HG03432 (cell line): ENCODE measurements around the gene ETNK2.
"Not testable (repeated sequence)": the region's sequence is repeated elsewhere in the genome, so short reads cannot be mapped to it uniquely, and the experiment has no call there.

Experiments
- ATAC-seq: cut with Tn5 transposase; IDR thresholded peaks from one replicate; pipeline ENCODE4 v1.9.1; 2021; ENCODE audit warnings: mild to moderate bottlenecking, moderate library complexity; ENCODE audit not compliant: unreplicated experiment

ETNK2 gene

DNA sequence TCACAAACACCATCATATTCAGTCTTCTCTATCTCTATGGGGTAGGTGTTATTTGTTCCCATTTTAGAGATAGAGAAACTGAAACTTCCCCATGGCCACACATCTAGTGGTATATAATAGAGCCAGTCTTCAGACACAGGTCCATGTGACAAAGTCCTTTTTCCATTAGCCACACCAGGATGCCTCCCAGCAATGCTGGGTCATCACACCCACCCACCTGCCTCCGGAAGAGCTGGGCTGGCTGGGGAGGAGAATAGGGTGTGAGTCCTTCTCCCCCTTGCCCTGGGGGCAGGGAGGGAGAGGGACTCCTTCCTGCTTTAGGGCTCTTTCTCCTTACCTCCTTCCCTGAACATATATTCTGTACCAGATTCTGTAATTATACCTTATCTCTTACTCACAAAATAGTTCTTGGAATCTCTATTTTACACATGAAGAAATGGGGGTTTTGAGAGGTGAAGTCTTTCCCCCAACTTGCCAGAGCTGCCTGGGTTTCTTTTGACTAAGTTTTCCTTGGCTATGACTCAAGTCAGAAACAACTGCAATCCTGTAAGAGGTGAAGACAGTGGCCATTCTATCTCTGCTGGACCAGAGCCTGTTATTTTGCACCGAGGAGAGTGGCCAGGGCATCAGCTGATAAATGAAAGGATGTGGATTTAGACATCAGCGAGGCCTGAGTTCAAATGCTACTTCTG, 49.0 kb downstream of the ETNK2 start:
- ATAC-seq: no peak

DNA sequence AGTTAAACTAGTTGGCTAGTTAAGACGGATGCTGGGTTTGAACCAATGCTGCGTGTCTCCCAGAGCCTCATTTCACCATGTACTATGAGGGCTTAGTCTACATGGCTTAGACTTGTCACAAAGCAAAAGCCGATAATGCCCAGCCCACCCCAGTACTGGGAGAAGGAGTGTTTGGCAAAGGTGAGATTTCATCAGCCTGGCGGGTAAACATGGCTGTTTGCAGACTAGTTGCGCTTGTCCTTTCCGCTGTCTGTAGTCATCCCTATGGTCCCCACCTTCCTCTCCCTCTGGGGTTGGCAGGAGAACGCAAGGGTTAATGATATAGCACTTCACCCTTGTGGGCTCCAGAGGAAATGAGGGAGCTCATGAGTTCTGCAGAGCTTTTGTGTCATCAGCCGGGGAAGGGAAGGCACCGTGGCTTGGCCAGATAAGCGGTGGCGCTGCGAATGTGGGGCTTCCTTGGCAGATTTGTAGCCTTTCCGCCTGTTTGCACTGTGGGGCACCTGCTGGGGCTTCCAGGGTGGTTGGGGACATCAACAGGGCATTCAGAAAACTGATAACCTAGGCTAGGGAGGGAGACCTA, 49.7 kb downstream of the ETNK2 start:
- ATAC-seq: no peak

GRCh38 chr1:204099754-204100153, 52.1 kb downstream of the ETNK2 start:
- ATAC-seq: not testable (repeated sequence)

DNA sequence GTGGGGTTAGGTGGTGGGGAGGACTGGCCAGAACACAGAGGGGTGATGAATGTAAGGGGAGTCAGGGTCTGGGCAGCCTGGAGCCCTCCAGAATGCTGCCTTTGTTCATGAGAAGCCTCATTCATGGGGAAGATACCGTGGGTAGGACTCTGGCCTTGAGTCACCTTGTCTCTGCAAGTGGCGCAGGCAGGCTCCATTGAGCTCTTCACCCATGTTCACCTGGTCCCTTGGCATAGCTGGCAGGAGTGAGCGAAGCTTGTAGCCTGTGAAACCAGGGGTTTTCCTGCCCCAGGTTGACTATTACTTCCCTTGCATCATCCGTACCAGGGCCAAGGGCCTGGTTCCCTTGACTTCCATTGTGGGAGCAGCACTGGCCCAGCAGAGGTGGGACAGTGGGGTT, 53.2 kb downstream of the ETNK2 start:
- no peak for ATAC-seq

DNA sequence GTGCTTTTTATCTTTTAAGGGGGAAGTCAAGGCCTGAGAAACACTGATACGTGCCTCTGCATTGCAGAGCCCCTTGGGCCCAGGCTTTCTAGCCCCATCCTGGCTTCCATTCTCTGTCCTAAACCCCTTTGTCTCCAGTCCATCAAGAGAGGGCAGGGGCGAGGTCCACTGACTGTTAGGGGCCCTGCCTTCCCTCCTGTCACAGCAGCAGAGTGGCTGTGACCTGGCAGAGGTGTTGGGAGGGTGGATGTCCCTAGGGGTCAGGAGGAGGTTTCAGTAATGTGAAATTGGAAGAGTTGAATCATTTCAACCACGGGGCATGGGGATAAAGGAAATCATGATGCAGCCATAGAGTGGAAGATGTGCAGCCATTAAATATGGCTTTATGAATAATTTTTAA, 54.9 kb downstream of the ETNK2 start:
- ATAC-seq: no peak

DNA sequence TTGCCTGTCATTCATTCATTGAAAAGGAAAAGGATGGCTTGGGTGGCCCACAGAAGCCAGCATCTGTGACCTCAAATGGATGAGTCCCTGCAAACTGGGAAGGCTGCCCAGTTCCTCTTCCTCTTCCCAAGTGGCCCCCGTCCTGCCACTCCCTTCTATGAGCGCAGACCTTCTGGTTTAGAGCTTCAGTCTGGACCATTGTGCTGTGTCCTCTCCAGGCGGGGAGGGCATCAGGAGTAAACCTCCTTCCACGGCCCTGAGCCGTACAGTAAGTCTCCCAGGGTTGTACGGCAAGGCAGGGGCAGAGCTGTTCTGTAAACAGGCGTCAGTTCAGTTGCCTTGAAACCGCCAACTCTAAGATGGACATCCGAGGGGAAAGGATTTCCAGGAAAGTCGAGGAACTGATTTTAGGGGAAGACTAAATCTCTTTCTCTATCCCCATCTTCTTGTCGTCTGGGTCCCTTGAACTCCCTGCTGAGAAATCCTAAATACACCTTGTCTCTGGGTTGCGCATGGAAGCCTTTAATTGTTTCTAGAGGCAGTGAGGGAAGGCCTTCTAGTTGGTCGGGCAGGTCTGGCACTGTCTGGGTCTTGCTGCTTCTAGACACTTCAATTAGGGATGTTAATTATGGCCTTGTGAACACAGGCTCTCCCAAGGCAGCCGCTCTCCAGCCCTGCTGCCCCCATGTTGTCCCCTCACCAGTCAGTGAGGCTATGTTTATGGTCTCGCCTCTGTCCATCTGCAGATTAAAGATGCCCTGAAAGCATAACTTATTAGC, 56.8 kb downstream of the ETNK2 start:
- no peak for ATAC-seq

DNA sequence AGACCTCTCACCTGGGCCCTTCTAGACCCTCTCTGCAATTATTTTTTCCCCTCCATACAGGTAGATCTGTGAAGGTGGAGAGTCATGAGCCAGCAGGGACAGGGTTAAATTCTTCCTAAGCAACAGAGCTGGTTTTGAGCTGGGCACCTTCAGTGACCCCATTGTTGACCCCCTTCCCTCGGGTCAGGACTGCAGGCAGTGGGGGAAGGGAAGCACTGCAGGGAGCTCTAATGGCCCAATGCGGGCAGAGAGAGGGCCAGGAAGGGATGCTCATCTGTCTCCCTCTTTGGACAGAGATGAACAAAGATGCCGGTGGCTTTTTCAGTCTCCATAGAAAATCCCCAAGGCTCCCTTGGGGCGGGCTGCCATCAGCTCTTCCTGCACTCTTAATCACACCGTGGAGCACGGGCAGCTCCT, 57.5 kb downstream of the ETNK2 start:
- no peak for ATAC-seq

GRCh38 chr1:204093781-204094180, 58.1 kb downstream of the ETNK2 start:
- no peak for ATAC-seq

- no peak for ATAC-seq
Observed at GRCh38 chr1:204093421-204093717, 58.5 kb downstream of the ETNK2 start.

DNA sequence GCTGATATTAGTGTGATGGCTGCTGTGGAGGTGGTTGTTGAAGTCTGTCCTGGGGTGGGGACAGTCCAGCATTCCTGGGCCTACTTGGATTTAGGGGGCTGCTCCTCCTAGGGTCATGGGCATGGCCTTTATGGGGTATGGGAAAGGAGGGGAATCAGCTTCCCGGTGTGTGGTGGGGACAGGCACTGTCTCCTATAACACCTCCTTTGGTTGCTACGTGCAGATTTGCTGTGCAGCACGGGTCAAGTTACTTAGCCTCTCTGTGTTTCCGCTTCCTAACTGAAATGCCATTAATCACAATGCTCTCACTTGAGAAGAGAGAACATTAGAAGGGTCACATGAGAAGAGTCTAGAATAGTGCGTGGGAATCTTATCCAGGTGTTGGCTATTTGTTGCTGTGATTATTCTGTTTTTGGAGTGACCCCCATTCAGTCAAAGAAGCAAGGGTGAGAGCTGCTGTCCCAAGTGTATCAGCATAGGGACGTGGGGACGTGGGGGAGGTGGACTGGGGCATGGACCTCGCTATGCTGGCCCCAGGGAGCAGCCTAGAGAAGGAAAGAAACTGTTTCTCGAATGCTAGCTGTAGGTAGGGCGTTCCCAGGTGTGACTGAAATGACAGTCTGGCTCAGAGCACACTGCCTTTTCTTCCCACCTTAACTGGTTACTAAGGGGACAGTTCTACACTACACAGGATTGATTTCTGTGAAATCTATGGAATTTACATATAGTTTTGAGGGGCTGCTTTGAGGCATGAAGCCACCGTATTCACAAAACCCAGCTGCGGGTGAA, 59.0 kb downstream of the ETNK2 start:
- no peak for ATAC-seq

- no peak for ATAC-seq
Observed at GRCh38 chr1:204091787-204092312, 60.0 kb downstream of the ETNK2 start.

DNA sequence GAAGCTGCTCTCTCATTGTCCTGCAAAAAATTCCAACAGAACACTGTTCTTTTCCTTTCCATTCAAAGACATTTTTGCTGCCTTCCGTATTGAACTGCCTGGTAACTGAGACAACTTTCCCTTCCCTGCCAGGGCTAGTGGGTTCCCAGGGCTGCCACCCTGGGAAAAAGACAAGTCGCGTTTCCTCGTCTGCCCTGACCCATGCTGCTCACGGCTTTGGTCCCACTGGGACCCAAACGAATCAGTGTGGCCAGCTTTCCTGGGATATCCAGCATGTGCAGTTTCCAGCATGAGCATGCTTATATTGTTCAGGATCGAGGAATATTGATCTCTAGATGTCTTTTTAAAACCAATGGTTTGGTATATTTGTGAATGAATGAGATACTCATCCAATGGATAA, 60.8 kb downstream of the ETNK2 start:
- no peak for ATAC-seq

DNA sequence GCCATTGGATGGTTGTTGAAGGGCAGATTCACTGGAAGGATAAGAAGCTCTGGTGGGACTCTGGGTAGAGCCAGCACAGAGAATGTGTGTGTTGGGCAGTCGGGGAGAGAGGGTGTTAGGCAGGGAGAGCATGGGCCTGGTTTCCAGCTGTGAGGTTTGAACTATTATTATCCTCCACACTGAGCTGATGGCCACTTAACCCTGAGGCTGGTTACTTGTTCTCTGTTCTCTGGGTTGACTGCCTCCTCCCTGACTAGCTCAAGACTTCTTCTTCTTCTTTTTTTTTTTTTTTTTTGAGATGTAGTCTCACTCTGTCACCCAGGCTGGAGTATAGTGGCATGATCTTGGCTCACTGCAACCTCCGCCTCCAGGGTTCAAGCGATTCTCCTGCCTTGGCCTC, 61.7 kb downstream of the ETNK2 start:
- not testable (repeated sequence) for ATAC-seq

GRCh38 chr1:204089044-204089751, 62.6 kb downstream of the ETNK2 start:
- no peak for ATAC-seq

DNA sequence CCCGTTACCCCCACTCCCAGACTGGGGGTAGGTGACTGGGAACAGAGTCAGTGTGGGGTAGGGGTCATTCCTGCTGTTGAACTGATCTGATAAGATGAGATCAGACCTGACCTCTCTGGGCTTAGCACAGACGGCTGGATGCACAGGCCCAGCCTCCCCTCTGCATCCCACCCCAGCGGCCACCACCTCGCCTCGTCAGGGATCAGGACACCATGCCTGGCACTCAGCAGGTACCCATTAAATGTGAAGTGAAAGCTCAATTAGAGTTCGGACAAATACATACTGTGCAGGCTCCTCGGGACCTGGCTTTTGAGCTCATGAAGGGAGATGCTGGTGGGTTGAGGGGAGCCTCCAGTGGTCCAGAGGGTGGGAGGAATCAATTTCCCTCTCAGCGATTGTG, 63.2 kb downstream of the ETNK2 start:
- ATAC-seq: no peak

DNA sequence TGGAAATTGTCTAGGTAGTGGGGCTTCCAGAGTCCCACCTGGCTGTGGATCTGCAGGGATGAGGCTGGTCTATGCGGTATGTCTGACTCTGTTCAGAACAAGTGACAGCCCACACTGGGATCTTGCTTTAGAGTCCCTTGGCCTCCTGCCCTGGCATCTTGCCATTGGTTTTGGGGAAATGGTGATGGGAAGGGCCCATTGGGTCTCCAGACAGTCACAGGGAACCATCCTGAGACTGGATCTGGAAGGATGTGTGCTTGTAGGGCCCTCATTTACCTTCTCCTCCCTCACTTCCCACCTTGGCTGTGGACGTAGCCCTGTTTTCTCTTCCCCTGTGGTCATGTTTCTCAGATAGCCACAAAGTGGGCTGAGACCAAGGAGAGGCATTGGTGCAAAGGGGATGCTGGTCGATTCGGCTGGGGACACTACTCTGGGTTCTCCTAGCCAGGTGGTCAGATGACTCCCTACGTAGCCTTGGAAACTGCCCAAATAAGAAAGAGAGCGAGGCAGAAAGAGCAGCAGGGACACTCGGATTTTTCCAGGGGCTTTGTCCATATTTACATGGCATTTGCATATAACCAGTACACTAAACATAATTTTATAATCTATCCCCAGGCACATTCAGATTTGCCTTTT, 63.8 kb downstream of the ETNK2 start:
- ATAC-seq: no peak

DNA sequence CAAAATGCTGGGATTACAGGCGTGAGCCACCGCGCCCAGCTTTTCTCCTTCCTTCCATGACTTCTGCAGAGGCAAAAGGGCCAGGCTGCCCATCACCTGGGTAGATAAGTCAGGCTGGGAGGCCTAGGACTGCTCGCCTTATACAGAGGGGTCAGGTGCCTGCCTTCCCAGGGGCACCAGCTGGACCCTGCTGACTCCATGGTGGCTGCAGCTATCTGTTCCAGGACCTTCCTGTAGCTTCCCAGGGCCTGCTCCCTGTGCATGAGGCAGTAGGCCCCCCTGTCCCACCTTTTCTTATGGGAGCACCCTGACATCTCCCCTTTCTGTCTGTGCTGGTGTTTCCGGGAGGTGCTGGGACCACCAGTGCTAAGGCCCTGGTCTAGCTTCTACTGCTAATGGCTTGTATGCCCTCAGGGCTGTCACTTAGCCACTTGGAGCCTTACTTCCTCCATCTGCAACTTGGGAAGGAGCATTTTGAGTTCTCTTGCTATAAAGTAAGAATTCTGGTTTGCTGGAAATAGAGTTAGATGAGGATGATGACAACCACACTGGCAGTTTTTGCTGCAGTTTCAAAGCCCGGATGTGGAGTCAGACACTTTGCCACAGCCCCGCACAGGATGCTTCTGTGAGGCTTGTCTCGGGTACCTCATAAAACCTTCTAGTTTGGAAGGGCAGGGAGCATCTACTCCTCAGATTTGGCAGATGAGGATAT, 64.5 kb downstream of the ETNK2 start:
- no peak for ATAC-seq

DNA sequence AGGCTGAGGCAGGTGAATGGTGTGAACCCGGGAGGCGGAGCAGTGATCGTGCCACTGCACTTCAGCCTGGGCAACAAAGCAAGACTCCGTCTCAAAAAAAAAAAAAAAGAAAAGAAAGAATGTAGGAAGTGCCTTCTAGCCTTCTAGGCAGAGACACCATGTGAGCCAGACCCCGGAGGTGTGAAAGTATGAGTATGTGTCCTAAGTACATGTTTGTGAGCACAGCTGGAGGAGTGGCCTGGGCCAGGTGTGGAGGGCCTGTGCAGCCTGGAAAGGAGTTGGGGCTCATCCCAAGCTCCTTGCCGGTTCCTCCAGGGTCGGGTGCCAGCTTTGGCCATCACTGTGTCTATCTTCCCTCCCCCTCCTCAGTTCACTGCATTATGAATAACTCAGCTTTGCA, 66.0 kb downstream of the ETNK2 start:
- no peak for ATAC-seq

DNA sequence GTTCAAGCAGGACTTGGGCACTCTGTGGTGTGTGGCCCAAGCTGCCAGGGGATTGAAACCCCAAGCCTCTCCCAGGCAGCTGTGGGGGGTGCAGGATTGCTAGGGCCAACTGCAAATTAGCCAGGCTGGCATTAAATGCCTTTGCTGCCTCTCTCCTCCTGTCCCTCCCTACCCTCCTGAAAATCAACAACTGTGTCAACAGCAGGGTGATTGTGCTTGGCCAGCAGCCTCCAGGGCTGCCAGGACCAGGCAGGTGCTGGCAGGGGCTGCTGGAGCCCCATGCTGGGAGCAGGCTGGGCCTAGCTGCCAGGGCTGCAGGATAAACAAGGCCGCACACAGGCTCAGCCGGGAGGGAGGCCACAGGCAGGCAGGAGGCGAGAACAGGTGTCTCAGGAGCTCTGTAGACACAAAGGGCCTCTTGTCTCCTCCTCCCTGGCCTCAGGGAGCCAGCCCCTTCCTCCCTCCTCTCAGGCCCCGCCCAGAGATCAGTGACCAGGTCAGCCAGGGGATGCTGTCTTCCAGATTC, 67.5 kb downstream of the ETNK2 start:
- no peak for ATAC-seq
